Measurements from ENCODE around the gene HLA-DMA. TPM values are rescaled to one million over a fixed set of nuclear protein-coding genes. Genes with fewer than 3 reads are reported as not detected.

HLA-DMA gene
- total and polyA plus RNA-seq, 4 experiments from 2014 or later, result 8.1 to 26.0 (median 9.3) TPM

GRCh38 chr6:32989368-32989767 is 36.5 kb upstream of the HLA-DMA start:
- Histone ChIP-seq H3K4me3 (ENCODE audit: low read length in 2 of 2) (no peak overlapping the region), H3K36me3 (ENCODE audit: insufficient read depth, low read length) (no peaks in the 10 kb centered on the region), H3K27me3 (ENCODE audit: insufficient read depth, low read length) (no peaks in the 10 kb centered on the region), H3K27ac (ENCODE audit: low read depth, low read length) (no peak overlapping the region), H3K4me1 (ENCODE audit: insufficient read depth, low read length) (peaks cover 6% of the 10 kb centered on the region), H3K9me3 (ENCODE audit: control insufficient read depth in 1 of 2, low read length in 2 of 2) (no peaks in the 10 kb centered on the region)
- POLR2A ChIA-PET (ENCODE audit: partially characterized antibody), result interaction anchor here (1.6 kb wide), 1 partner anchor 56 kb away, joined by 6 read pairs; no protein-coding TSS in a partner anchor
- H3K4me3 Mint-ChIP-seq, result no peak overlapping the region
- peaks cover 4 to 6% (median 5%) of the 10 kb centered on the region in 4 donors for H3K4me1 Mint-ChIP-seq
- H3K27me3 Mint-ChIP-seq, result peaks cover 3 to 5% of the 10 kb centered on the region in 2 donors
- intact Hi-C loops (cut with micrococcal nuclease), result no loop called here
- no peaks in the 10 kb centered on the region for H3K36me3 Mint-ChIP-seq
- DNase-seq, result no peak
- no peaks in the 10 kb centered on the region for H3K9me3 Mint-ChIP-seq
- no peak overlapping the region for H3K27ac Mint-ChIP-seq
- CTCF ChIA-PET (ENCODE audit: partially characterized antibody), result interaction anchor here (1.7 to 20.7 kb wide), 5 partner anchors 18 to 104 kb away, joined by 3 to 631 read pairs (median 120); partner anchors contain the start of genes BRD2, HLA-DMA and HLA-DMB

DNA sequence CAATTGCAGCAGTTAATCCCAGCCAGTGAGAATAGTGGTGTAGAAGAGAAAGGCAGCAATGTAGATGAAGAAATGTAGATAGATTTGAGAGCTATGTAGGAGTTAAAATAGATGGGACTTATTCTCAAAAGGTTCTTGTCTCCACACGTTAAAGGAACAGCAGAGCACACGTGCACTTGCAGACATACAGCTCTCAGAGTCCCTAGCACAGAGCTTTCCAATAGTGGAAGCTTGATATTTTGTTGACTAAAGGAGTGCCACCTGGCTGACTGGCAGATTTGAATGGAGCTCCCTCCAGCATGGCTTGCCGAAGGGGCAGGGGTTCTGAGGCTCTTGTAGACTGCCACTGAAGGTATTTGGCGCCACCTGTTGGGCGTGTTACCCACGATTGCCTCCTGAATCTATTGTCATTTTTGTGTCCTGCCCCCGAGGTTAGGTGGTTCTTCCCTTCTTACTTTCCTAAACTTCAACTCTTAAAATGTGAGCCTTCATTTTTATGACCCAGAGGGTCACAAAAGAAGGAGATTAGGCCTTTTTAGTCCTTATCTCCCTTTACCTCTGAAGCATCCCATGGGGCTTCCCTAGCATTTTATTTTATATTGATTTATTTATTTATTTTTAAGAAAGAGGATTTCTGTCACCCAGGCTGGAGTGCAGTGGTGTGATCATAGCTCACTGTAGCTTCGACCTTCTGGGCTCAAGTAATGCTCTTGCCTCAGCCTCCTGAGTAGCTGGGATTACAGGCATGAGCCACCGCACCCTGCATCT is 31.9 kb upstream of the HLA-DMA start:
- Mint-ChIP-seq H3K36me3 (peaks cover 11 to 24% of the 10 kb centered on the region in 2 donors), H3K4me3 (no peak overlapping the region), H3K27me3 (no peaks in the 10 kb centered on the region), H3K9me3 (no peaks in the 10 kb centered on the region), H3K4me1 (peaks cover 18 to 34% (median 21%) of the 10 kb centered on the region in 4 donors), H3K27ac (peak overlapping the region; percentile 3 to 82 (median 45))
- H3K27me3 ChIP-seq (ENCODE audit: insufficient read depth, low read length), result no peaks in the 10 kb centered on the region
- peak; percentile 83 to 88 (median 84) for DNase-seq
- intact Hi-C loops (cut with micrococcal nuclease), result loop anchor here (1.0 to 2.0 kb wide), 6 partner anchors 11 to 100 kb away; partner anchors contain the start of genes HLA-DMA and HLA-DMB
- H3K4me3 ChIP-seq (ENCODE audit: low read length in 2 of 2), result no peak overlapping the region
- POLR2A ChIA-PET (ENCODE audit: partially characterized antibody), result interaction anchor here (0.8 to 24.6 kb wide), 13 partner anchors 12 to 263 kb away, joined by 3 to 698 read pairs (median 8); partner anchors contain the start of genes BRD2, HLA-DMA, HLA-DMB and PSMB8
- H3K9me3 ChIP-seq (ENCODE audit: control insufficient read depth in 1 of 2, low read length in 2 of 2), result no peaks in the 10 kb centered on the region
- H3K4me1 ChIP-seq (ENCODE audit: insufficient read depth, low read length), result peaks cover 9% of the 10 kb centered on the region
- CTCF ChIA-PET (ENCODE audit: partially characterized antibody), result interaction anchor here (0.7 to 20.7 kb wide), 43 partner anchors 9 to 1672 kb away, joined by 3 to 631 read pairs (median 6); partner anchors contain the start of genes BRD2, HLA-DMA, HLA-DMB and PSMB8
- no peak overlapping the region for H3K27ac ChIP-seq (ENCODE audit: low read depth, low read length)
- peaks cover 17% of the 10 kb centered on the region for H3K36me3 ChIP-seq (ENCODE audit: insufficient read depth, low read length)

DNA sequence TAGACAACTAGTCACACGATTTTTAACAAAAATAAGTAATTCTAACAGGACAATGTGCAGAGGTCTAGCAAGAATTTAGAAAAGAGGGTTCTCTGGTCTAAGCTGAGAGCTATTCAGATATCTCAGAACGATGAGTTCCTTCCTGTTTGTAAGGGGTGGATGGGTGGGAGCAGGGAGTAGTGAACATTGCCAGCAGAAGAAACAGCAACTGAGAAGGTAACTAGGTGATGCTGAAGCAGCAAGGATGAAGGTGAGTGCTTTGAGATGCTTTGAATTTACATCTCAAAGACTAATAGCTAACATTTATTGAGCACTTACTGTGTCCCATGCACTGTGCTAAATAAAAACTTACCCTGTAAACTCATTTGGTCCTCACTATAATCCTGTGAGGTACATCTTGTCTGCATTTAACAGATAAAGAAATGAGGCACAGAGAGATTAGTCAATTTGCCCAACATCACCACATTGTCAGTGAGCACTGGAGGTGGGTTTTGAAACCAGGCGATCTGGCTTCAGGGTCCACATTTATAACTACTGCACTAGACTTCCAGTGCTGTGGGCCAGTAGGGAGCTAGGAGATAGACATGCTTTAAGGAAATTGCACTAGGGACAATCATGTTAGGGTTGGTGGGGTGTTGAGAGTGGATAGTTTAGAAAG is 31.2 kb upstream of the HLA-DMA start:
- H3K4me3 ChIP-seq (ENCODE audit: low read length in 2 of 2), result no peak overlapping the region
- Mint-ChIP-seq H3K4me1 (peaks cover 18 to 38% (median 23%) of the 10 kb centered on the region in 4 donors), H3K9me3 (no peaks in the 10 kb centered on the region), H3K4me3 (no peak overlapping the region), H3K36me3 (peaks cover 18 to 31% of the 10 kb centered on the region in 2 donors), H3K27me3 (no peaks in the 10 kb centered on the region), H3K27ac (peak overlapping the region; percentile 17 to 88 (median 52))
- no peak overlapping the region for H3K27ac ChIP-seq (ENCODE audit: low read depth, low read length)
- H3K9me3 ChIP-seq (ENCODE audit: control insufficient read depth in 1 of 2, low read length in 2 of 2), result no peaks in the 10 kb centered on the region
- no peaks in the 10 kb centered on the region for H3K27me3 ChIP-seq (ENCODE audit: insufficient read depth, low read length)
- intact Hi-C loops (cut with micrococcal nuclease), result loop anchor here (1.0 to 2.0 kb wide), 6 partner anchors 10 to 99 kb away; partner anchors contain the start of genes HLA-DMA and HLA-DMB
- ChIA-PET CTCF (ENCODE audit: partially characterized antibody) (interaction anchor here (0.7 to 20.7 kb wide), 43 partner anchors 9 to 1673 kb away, joined by 3 to 631 read pairs (median 6); partner anchors contain the start of genes BRD2, HLA-DMA, HLA-DMB and PSMB8), POLR2A (ENCODE audit: partially characterized antibody) (interaction anchor here (1.0 to 24.6 kb wide), 14 partner anchors 13 to 264 kb away, joined by 3 to 698 read pairs (median 9); partner anchors contain the start of genes BRD2, HLA-DMA, HLA-DMB and PSMB8)
- H3K36me3 ChIP-seq (ENCODE audit: insufficient read depth, low read length), result peaks cover 24% of the 10 kb centered on the region
- DNase-seq, result no peak
- H3K4me1 ChIP-seq (ENCODE audit: insufficient read depth, low read length), result peaks cover 9% of the 10 kb centered on the region

- Mint-ChIP-seq H3K27me3 (no peaks in the 10 kb centered on the region), H3K4me3 (no peak overlapping the region), H3K27ac (peak overlapping the region in 6 of 7 donors; percentile 8 to 78 (median 48)), H3K4me1 (peaks cover 18 to 38% (median 26%) of the 10 kb centered on the region in 4 donors), H3K36me3 (peaks cover 24 to 37% of the 10 kb centered on the region in 2 donors), H3K9me3 (no peaks in the 10 kb centered on the region)
- no peaks in the 10 kb centered on the region for H3K9me3 ChIP-seq (ENCODE audit: control insufficient read depth in 1 of 2, low read length in 2 of 2)
- intact Hi-C loops (cut with micrococcal nuclease), result no loop called here
- H3K27ac ChIP-seq (ENCODE audit: low read depth, low read length), result no peak overlapping the region
- peaks cover 31% of the 10 kb centered on the region for H3K36me3 ChIP-seq (ENCODE audit: insufficient read depth, low read length)
- H3K27me3 ChIP-seq (ENCODE audit: insufficient read depth, low read length), result no peaks in the 10 kb centered on the region
- no peak for DNase-seq
- H3K4me1 ChIP-seq (ENCODE audit: insufficient read depth, low read length), result peaks cover 12% of the 10 kb centered on the region
- ChIA-PET CTCF (ENCODE audit: partially characterized antibody) (interaction anchor here (1.4 to 20.7 kb wide), 14 partner anchors 12 to 265 kb away, joined by 4 to 631 read pairs (median 22); partner anchors contain the start of genes BRD2, HLA-DMA, HLA-DMB and TAP2), POLR2A (ENCODE audit: partially characterized antibody) (interaction anchor here (1.6 to 24.6 kb wide), 9 partner anchors 15 to 145 kb away, joined by 6 to 698 read pairs (median 15); partner anchors contain the start of genes BRD2, HLA-DMA, HLA-DMB and PSMB9)
- H3K4me3 ChIP-seq (ENCODE audit: low read length in 2 of 2), result no peak overlapping the region
Measured at GRCh38 chr6:32983493-32983848, 30.6 kb upstream of the HLA-DMA start.

DNA sequence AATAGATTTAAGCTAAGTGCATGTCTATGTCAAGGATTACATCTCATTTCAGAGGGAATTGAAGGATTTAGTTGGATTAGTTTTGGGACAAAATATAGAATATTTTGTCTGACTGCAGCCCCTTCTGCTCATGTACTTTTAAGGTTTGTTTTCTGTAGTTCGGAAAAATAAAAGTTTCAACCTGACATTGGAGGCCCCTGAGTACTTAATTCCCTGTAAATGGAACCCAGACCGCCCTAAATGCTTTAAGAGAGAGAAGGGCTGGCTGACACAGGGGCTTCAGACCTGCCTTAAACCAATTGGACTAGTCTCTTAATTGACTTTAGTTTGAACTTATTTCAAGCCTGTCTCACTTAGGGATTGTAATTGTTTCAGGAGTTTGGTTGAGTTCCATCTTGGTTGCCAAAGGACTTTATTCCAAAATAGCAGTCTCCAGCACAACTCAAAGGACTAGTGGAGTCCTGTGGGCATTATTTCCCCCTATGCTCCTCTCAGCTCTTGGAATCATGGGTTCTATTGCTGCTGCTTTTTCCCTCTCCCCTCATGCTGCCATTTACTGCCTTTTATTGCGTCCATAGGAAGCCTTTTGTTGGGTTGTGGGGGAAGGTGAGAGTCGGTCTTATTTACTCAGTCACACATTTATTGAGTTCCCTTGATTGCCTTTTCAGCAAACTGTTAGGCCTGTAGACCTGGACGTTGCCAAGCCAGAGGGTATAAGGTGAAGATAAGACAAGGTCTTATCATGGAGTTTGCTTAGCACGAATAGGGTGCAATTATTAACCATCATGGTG is 30.0 kb upstream of the HLA-DMA start:
- CTCF ChIA-PET (ENCODE audit: partially characterized antibody), result interaction anchor here (1.5 to 22.2 kb wide), 12 partner anchors 11 to 265 kb away, joined by 4 to 631 read pairs (median 30); partner anchors contain the start of genes BRD2, HLA-DMA, HLA-DMB and TAP2
- peaks cover 18 to 42% (median 30%) of the 10 kb centered on the region in 4 donors for H3K4me1 Mint-ChIP-seq

GRCh38 chr6:32982084-32982701 is 29.3 kb upstream of the HLA-DMA start:
- peak overlapping the region; percentile 25 to 88 (median 59) for H3K27ac Mint-ChIP-seq
- no peaks in the 10 kb centered on the region for H3K9me3 ChIP-seq (ENCODE audit: control insufficient read depth in 1 of 2, low read length in 2 of 2)
- intact Hi-C loops (cut with micrococcal nuclease), result no loop called here
- ChIA-PET POLR2A (ENCODE audit: partially characterized antibody) (interaction anchor here (0.6 to 24.6 kb wide), 9 partner anchors 14 to 361 kb away, joined by 3 to 698 read pairs (median 8); partner anchors contain the start of genes BRD2, HLA-DMA, HLA-DMB and PSMB9), CTCF (ENCODE audit: partially characterized antibody) (interaction anchor here (1.5 to 22.2 kb wide), 5 partner anchors 11 to 114 kb away, joined by 4 to 631 read pairs (median 221); partner anchors contain the start of genes BRD2, HLA-DMA and HLA-DMB)
- no peaks in the 10 kb centered on the region for H3K9me3 Mint-ChIP-seq
- peaks cover 37 to 50% of the 10 kb centered on the region in 2 donors for H3K36me3 Mint-ChIP-seq
- no peak for DNase-seq
- H3K4me3 Mint-ChIP-seq, result no peak overlapping the region
- H3K4me1 ChIP-seq (ENCODE audit: insufficient read depth, low read length), result peaks cover 25% of the 10 kb centered on the region
- no peak overlapping the region for H3K27ac ChIP-seq (ENCODE audit: low read depth, low read length)
- H3K27me3 ChIP-seq (ENCODE audit: insufficient read depth, low read length), result no peaks in the 10 kb centered on the region
- peaks cover 24 to 49% (median 37%) of the 10 kb centered on the region in 4 donors for H3K4me1 Mint-ChIP-seq
- H3K27me3 Mint-ChIP-seq, result no peaks in the 10 kb centered on the region
- H3K36me3 ChIP-seq (ENCODE audit: insufficient read depth, low read length), result peaks cover 43% of the 10 kb centered on the region
- H3K4me3 ChIP-seq (ENCODE audit: low read length in 2 of 2), result no peak overlapping the region

More for the DNA sequence above, 30.0 kb upstream of the HLA-DMA start:
- Histone ChIP-seq H3K27me3 (ENCODE audit: insufficient read depth, low read length) (no peaks in the 10 kb centered on the region), H3K27ac (ENCODE audit: low read depth, low read length) (no peak overlapping the region), H3K4me3 (ENCODE audit: low read length in 2 of 2) (no peak overlapping the region), H3K4me1 (ENCODE audit: insufficient read depth, low read length) (peaks cover 18% of the 10 kb centered on the region), H3K36me3 (ENCODE audit: insufficient read depth, low read length) (peaks cover 36% of the 10 kb centered on the region), H3K9me3 (ENCODE audit: control insufficient read depth in 1 of 2, low read length in 2 of 2) (no peaks in the 10 kb centered on the region)
- peaks cover 30 to 43% of the 10 kb centered on the region in 2 donors for H3K36me3 Mint-ChIP-seq
- intact Hi-C loops (cut with micrococcal nuclease), result no loop called here
- no peaks in the 10 kb centered on the region for H3K9me3 Mint-ChIP-seq
- no peak for DNase-seq
- H3K27me3 Mint-ChIP-seq, result no peaks in the 10 kb centered on the region
- POLR2A ChIA-PET (ENCODE audit: partially characterized antibody), result interaction anchor here (0.6 to 24.6 kb wide), 8 partner anchors 14 to 138 kb away, joined by 3 to 698 read pairs (median 9); partner anchors contain the start of genes BRD2, HLA-DMA, HLA-DMB and PSMB9
- peak overlapping the region; percentile 8 to 80 (median 52) for H3K27ac Mint-ChIP-seq
- no peak overlapping the region for H3K4me3 Mint-ChIP-seq
